ENCODE results near the gene PCDHA1. TPM values are rescaled to one million over a fixed set of nuclear protein-coding genes. Genes with fewer than 3 reads are reported as not detected.

Gene PCDHA1
- total and polyA plus RNA-seq, 9 of the 15 experiments (the other 6 are each of a cell fraction or from before 2014, with no cell fraction given), result not detected

- TF ChIP-seq COPS2 (conservative IDR thresholded peaks at IDR 0.05) (no peak), ARNT (IDR thresholded peaks at IDR 0.05) (no peak), ILF3 (IDR thresholded peaks at IDR 0.05; ENCODE audit: borderline replicate concordance) (no peak), KLF10 (CRISPR knock-in tag; IDR thresholded peaks at IDR 0.05) (no peak), TAF9B (IDR thresholded peaks at IDR 0.05; ENCODE audit: partially characterized antibody) (no peak), SRSF9 (IDR thresholded peaks at IDR 0.05; ENCODE audit: borderline replicate concordance, low read depth, low read length) (no peak), SP1 (CRISPR knock-in tag; IDR thresholded peaks at IDR 0.05) (peak; percentile 78), TOE1 (IDR thresholded peaks at IDR 0.05; ENCODE audit: borderline replicate concordance) (no peak), TOE1 (CRISPR knock-in tag; IDR thresholded peaks at IDR 0.05; ENCODE audit: borderline replicate concordance, low read depth) (no peak), RBM34 (IDR thresholded peaks at IDR 0.05; ENCODE audit: borderline replicate concordance, insufficient read depth, low read length) (no peak), RFX1 (IDR thresholded peaks at IDR 0.05) (no peak), ZNF551 (CRISPR knock-in tag; IDR thresholded peaks at IDR 0.05) (no peak), PRPF4 (IDR thresholded peaks at IDR 0.05; ENCODE audit: insufficient read depth, low read depth, low read length, poor library complexity, severe bottlenecking) (no peak), SP2 (IDR thresholded peaks at IDR 0.05; ENCODE audit: extremely low read depth, low read depth, low read length, poor library complexity, severe bottlenecking) (no peak), ETV1 (tag; conservative IDR thresholded peaks at IDR 0.05; ENCODE audit: low read depth) (peak; percentile 50), TFAM (CRISPR knock-in tag; conservative IDR thresholded peaks at IDR 0.05) (no peak), GATA2 (CRISPR knock-in tag; IDR thresholded peaks at IDR 0.05) (no peak), SETDB1 (IDR thresholded peaks at IDR 0.05; ENCODE audit: low read length) (no peak), FOXJ3 (CRISPR knock-in tag; IDR thresholded peaks at IDR 0.05) (no peak), FUS (optimal IDR thresholded peaks at IDR 0.05; ENCODE audit: low read depth, low read length) (no peak), NR2F6 (CRISPR knock-in tag; IDR thresholded peaks at IDR 0.05) (no peak), CBFA2T2 (conservative IDR thresholded peaks at IDR 0.05) (no peak), ZNF121 (CRISPR knock-in tag; conservative IDR thresholded peaks at IDR 0.05) (no peak), EGR1 (conservative IDR thresholded peaks at IDR 0.05) (no peak), ZFX (CRISPR knock-in tag; IDR thresholded peaks at IDR 0.05) (no peak), CHD2 (IDR thresholded peaks at IDR 0.05; ENCODE audit: low read depth, low read length) (no peak), SREBF2 (CRISPR knock-in tag; IDR thresholded peaks at IDR 0.05) (no peak), CBX5 (IDR thresholded peaks at IDR 0.05; ENCODE audit: borderline replicate concordance, low read depth) (peak; percentile 64; the same call in 1 of the 2 replicates), BACH1 (tag; IDR thresholded peaks at IDR 0.05) (no peak), NR4A1 (CRISPR knock-in tag; IDR thresholded peaks at IDR 0.05) (no peak), NR4A1 (tag; IDR thresholded peaks at IDR 0.05) (no peak), ESRRB (CRISPR knock-in tag; IDR thresholded peaks at IDR 0.05; ENCODE audit: borderline replicate concordance) (no peak), ZBED1 (IDR thresholded peaks at IDR 0.05) (no peak), CBFB (CRISPR knock-in tag; IDR thresholded peaks at IDR 0.05) (no peak)
- TF ChIP-seq, protein P1, sequence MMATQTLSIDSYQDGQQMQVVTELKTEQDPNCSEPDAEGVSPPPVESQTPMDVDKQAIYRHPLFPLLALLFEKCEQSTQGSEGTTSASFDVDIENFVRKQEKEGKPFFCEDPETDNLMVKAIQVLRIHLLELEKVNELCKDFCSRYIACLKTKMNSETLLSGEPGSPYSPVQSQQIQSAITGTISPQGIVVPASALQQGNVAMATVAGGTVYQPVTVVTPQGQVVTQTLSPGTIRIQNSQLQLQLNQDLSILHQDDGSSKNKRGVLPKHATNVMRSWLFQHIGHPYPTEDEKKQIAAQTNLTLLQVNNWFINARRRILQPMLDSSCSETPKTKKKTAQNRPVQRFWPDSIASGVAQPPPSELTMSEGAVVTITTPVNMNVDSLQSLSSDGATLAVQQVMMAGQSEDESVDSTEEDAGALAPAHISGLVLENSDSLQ (IDR thresholded peaks at IDR 0.05), result 0 out of 2 replicates have a peak, but pooled peaks have one; percentile 12
Measured at GRCh38 chr5:141040771-141041426, 255.0 kb downstream of the PCDHA1 start (continued).

All from K562 (cell line).